ENCODE results near the gene NELFB.

Gene NELFB

GRCh38 chr9:137230705-137231371 lies 24.3 kb upstream of the NELFB start, which contains the start of gene SLC34A3:
Gene SLC34A3, plus strand, starts transcription at chr9:137230901. Its CDS starts 802 bp downstream, at chr9:137231703.
- no peak for TF ChIP-seq CTCF (IDR thresholded peaks at IDR 0.05)

GRCh38 chr9:137231372-137232039 lies 23.6 kb upstream of the NELFB start:
- TF ChIP-seq CTCF (IDR thresholded peaks at IDR 0.05): no peak

GRCh38 chr9:137232101-137232500 lies 23.0 kb upstream of the NELFB start:
- no peak for TF ChIP-seq CTCF (IDR thresholded peaks at IDR 0.05)

- TF ChIP-seq CTCF (IDR thresholded peaks at IDR 0.05): no peak
Measured at GRCh38 chr9:137232510-137232909, 22.6 kb upstream of the NELFB start.

- TF ChIP-seq CTCF (IDR thresholded peaks at IDR 0.05): no peak
Measured at GRCh38 chr9:137233143-137233980, 21.8 kb upstream of the NELFB start.

- TF ChIP-seq CTCF (IDR thresholded peaks at IDR 0.05): no peak
Measured at GRCh38 chr9:137234055-137234697, 21.0 kb upstream of the NELFB start.

GRCh38 chr9:137234758-137235423 lies 20.2 kb upstream of the NELFB start:
- TF ChIP-seq CTCF (IDR thresholded peaks at IDR 0.05): no peak
